ENCODE data around the gene EPAS1. TPM values are rescaled to one million over a fixed set of nuclear protein-coding genes. Genes with fewer than 3 reads are reported as not detected.

EPAS1 gene
- polyA plus RNA-seq, 3 donors: 46.9 to 61.4 (median 57.9) TPM

DNA sequence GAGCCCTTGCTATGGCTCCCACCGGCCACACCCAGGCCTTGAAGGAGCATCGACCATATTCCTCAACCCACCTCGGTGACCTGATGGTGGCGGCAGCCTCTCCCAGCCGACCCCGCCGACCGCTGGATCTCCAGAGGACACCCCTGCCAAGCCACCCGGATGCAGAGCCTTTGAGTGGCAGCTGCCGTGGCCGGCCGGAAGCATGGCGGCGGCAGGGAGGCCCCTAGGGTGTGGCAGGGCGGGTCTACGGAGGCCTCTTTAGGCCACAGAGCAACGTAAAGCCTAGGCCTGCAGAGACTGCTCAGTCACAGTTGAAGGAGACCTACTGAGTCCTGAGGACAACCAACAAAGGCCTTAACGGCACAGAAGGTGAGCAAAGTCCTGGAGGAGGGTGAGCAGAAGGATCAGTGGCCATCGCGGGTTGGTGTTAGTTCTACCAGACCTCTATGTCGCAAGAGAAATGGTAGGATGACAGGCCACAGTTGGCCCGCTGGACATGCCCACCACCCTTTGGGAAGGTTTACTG, 131.8 kb downstream of the EPAS1 start:
- no peak for DNase-seq (ENCODE audit: low read depth in 3 of 3, low spot score in 2 of 3)

DNA sequence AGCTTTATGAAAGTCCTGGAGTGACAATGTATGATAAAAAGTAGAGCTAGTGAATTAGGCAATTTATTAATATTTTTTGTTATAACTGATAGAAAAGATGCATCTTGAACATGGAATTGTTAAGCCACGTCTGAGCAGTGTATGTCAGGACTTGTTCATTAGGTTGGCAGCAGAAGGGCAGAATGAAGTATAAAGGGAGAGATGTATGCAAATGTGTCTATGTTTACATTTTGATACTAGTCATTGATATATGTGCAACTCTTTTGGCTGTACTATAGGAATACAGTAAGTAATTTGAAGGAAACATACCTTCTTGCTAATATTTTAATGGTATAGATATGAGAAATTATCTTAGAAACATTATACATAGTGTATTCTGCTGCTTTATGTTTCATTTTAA, 133.2 kb downstream of the EPAS1 start:
- no peak for DNase-seq (ENCODE audit: low read depth in 3 of 3, low spot score in 2 of 3)

DNA sequence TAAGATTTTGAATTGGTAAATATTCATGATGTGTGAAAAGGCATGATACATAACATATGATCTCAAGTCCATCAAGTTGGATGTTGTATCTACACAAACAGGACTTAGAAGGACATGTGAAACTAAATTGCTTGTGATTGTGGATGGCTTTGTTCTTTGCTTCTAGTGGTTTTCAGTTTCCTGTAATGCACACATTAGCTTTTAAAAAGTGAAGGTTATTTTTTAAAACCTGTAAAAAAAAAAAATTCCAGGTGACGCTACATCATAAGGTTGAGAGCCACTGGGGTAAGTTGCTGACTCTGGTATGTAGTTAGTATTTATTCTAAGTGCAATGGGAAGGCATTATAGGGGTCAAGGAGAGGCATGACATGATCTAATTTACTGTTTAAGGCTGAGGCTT, 133.8 kb downstream of the EPAS1 start:
- no peak for DNase-seq (ENCODE audit: low read depth in 3 of 3, low spot score in 2 of 3)

DNA sequence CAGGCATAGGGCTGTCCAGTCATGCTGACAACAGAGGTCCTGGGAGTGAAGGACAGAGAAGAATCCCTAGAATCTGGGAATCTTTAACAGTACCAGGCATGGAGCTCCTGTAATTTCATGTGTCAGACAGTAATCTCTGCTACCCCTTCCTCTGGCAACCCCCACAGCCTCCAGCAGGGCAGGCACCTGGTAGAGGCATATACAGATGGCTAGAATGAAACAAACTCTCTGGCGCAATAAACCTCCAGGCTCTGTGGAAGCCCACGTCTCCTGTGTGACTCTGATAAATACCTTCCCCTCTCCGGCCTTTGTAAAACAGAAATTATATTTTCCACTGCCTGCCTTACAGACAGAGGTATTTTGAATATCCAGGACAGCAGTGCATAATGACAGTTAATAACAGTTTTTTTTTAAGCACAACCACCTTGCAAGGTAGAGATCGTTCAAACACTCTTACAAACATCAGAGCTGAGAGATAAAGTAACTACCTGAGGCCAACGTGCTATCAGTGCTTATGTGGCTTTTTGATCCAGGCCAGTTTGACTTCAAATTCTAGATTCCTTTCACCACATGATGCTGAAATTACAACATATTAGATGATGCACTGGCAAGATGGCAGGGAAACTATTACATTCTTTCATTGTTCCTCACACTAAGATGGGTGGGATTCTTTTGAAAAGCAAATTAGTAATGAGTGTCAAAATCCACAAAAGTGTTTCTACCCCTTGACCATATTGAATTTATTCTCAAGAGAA, 134.5 kb downstream of the EPAS1 start:
- no peak for DNase-seq (ENCODE audit: low read depth in 3 of 3, low spot score in 2 of 3)

DNA sequence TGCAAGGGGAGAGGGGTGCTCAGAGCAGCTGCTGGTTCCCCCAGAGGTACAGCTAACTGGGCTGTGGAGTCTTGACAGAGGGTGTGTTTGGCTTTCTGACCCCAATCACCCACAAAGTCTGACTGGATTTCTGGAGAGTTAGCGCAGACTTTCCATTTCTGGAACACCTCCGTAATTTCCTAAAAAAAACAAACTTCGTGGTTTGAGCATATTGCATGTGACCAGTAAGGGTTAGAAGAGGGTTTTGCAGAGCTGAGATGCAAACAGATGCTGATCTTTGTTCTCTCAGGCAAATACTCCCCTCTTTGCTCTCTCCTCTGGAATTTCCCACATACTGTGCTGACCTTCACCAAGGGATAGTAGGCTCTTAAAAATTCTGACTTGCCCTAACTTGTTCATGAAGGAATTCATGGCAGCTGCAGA, 137.7 kb downstream of the EPAS1 start:
- no peak for DNase-seq (ENCODE audit: low read depth in 3 of 3, low spot score in 2 of 3)

DNA sequence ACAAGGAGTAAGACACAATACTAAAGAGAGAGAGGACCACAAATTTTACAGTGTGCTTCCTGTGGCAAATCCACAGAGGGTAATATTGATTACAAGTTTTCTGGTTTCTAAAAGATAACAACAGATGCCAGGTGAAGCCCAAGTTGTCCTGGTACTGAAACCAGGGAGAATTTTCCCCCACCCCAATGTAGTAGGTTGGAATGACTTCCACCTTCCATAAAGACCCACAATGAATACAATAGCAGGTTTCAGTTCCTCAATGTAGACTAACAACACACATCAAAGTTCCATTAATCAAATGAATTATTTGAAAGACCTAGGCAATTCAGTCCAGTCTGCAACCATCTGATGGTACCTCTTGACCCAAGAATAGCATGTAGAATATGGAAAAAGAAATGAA, 138.1 kb downstream of the EPAS1 start:
- DNase-seq (ENCODE audit: low read depth in 3 of 3, low spot score in 2 of 3): no peak

DNA sequence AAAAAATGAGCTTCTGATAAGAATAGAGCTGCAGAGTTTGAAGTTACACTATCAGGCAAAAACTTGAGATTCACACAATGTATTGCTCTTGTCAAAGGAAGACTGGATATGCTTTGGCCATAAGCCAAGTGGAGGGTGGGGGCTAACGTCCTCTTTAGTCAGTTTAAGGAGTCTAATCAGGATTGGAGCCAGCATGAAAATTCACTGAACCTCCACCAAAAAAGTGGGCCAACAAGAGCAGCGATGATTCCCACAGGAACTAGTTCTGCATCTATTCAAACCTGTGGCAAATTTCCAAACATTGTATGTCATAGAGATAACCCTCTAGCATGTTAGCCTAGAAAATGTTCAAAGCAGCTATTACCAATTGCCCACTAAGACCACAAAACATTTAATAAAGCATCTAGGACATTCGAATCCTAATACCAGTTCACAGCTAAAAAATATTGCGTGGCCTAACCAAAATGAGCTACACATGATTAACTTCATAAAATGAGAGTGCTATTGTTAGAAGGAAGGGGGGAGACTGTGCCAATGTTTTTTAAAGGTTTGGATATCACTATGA, 138.7 kb downstream of the EPAS1 start:
- no peak for DNase-seq (ENCODE audit: low read depth in 3 of 3, low spot score in 2 of 3)

Other genes starting within 250 kb of the EPAS1 start
- gene TMEM247, start 182.2 kb downstream of the EPAS1 start, polyA plus RNA-seq (ENCODE audit: insufficient read length in 3 of 3): not detected
- gene RHOQ, start 245.1 kb downstream of the EPAS1 start, polyA plus RNA-seq (ENCODE audit: insufficient read length in 3 of 3): 10 to 100 TPM; 57.5 to 64.8 (median 64.5) TPM
- 1 to 10 TPM; 5.5 to 7.8 (median 7.3) TPM for gene ATP6V1E2, start 245.2 kb downstream of the EPAS1 start, polyA plus RNA-seq (ENCODE audit: insufficient read length in 3 of 3)

All from right renal cortex interstitium (tissue), 3 donors.